ENCODE data around the gene VWDE. TPM values are rescaled to one million over a fixed set of nuclear protein-coding genes. Genes with fewer than 3 reads are reported as not detected.

VWDE gene
- total RNA-seq, 1 donor from 2014 or later: not detected

DNA sequence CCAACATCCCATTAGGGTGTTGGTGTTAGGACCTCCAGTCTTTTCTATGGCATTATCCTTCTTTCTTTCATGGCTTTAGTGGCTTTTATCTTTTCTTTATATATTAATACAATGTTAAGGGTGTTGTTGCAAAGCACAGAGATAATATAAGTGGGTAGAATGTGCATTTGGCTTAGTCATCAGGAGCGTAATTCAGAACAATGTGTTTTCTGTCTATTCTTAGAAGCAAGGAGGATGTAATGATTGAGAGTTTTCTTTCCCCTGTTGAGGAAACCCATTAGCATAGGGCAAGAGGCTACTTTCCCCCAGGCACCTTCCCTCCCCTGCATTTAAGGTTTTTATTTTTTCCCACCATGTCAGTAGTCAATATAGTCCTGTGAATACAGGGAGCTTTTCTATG is 112.9 kb downstream of the VWDE start:
- DNase-seq (ENCODE audit: low read depth): no peak

DNA sequence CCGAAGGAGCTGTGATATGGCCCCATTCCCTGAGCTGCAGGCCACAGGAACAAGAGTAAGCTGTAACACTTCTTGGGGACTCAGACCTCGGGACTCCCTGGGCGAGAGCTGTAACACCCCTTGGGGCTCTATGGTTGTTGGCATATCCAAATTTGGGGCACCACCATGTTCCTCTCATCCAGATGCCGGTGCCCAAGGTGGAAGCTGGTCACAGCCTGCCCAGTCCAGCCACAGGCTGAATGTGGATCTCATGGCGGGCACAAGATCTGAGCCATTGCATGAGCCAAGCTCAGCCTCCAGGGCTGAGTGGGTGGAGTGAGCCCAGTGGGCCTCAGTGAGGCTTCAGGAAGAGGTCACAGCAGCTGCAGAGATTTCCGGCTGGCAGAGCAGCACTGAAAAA is 113.7 kb downstream of the VWDE start:
- DNase-seq (ENCODE audit: low read depth): no peak

DNA sequence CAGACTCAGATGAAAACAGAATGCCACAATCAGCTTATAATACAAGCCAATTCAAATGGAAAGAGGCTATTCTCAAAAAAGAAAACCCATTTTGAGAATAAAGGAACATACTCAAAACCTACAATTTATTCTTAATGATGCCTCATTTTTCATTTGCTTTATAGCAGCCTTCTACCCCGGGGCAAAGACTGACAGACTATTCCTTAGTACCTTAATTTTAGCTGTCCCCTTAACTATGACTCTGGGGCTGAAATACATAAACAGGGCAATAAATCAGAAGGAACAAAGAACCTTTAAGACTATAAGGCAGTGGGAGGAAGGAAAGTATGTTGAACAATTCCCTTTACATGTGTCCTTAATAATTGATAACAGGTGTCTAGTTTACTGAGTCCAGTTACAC is 115.8 kb downstream of the VWDE start:
- DNase-seq (ENCODE audit: low read depth): no peak

DNA sequence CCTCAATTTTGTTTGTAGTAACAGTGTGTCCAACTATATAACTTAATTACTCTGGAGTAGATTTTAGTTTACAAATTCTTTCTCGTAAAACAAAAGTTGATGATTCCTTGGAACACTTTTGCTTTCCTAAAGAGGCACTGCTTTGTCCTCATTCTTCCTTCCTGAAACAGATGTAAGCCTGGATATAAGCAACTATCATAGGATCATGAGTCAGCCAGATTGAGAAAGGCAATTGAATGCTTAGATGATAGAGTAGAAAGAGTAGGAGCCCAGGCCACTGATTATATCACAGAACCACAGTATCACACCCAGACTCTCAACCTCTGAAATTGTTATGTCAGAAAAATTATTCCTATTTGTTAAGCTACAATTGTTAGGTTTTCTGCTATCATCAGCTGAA is 122.6 kb downstream of the VWDE start:
- no peak for DNase-seq (ENCODE audit: low read depth)

Other genes starting within 250 kb of the VWDE start
- gene TMEM106B, start 192.6 kb downstream of the VWDE start, total RNA-seq: 121 and 165 TPM in 2 replicates
- gene SCIN, start 166.9 kb upstream of the VWDE start, total RNA-seq: 1.7 and 2.6 TPM in 2 replicates